DOHH2 (cell line): Measurements from ENCODE around the gene ATXN7L1.

Source experiments
- EZH2phosphoT487 ChIP-seq: fragments of 200-600 bp; sonication (generic); IDR thresholded peaks from 2 replicates; pipeline ENCODE4 v1.6.1; 2017; ENCODE audit warnings: borderline replicate concordance, mild to moderate bottlenecking, antibody characterized with exemption, low read length, moderate library complexity, mixed read lengths
- TF ChIP-seq, protein P1 (sequence below): fragments of 200-600 bp; sonication (generic); IDR thresholded peaks from one replicate; pipeline ENCODE4 v1.5.1; 2014; ENCODE audit warnings: antibody characterized with exemption, mild to moderate bottlenecking, low read depth, low read length; ENCODE audit not compliant: poor library complexity, severe bottlenecking

GRCh38 chr7:105649727-105650381, 226.5 kb downstream of the ATXN7L1 start:
- TF ChIP-seq, protein P1, sequence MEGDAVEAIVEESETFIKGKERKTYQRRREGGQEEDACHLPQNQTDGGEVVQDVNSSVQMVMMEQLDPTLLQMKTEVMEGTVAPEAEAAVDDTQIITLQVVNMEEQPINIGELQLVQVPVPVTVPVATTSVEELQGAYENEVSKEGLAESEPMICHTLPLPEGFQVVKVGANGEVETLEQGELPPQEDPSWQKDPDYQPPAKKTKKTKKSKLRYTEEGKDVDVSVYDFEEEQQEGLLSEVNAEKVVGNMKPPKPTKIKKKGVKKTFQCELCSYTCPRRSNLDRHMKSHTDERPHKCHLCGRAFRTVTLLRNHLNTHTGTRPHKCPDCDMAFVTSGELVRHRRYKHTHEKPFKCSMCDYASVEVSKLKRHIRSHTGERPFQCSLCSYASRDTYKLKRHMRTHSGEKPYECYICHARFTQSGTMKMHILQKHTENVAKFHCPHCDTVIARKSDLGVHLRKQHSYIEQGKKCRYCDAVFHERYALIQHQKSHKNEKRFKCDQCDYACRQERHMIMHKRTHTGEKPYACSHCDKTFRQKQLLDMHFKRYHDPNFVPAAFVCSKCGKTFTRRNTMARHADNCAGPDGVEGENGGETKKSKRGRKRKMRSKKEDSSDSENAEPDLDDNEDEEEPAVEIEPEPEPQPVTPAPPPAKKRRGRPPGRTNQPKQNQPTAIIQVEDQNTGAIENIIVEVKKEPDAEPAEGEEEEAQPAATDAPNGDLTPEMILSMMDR, result no peak
- no peak for TF ChIP-seq EZH2phosphoT487
